Thyroid gland (tissue), 4 donors: ENCODE data around the gene SENP2. TPM values are rescaled to one million over a fixed set of nuclear protein-coding genes. Genes with fewer than 3 reads are reported as not detected.

Experiments
- DNase-seq, 2 donors: peaks; one replicate each; pipeline ENCODE4 v3.0.0-alpha.2; 2019
- H3K27ac ChIP-seq, 3 donors: fragments of 200-600 bp; sonication (generic); 1 replicate in 2 of 3; 2 replicates in 1 of 3; pipeline ENCODE4 v1.5.1; 2016 to 2019; ENCODE audit warnings: mild to moderate bottlenecking in 1 of 3, moderate library complexity in 1 of 3
- H3K27me3 ChIP-seq: fragments of 200-600 bp; sonication (generic); one replicate; pipeline ENCODE4 v1.5.1; 2019
- H3K36me3 ChIP-seq, 2 donors: fragments of 200-600 bp; sonication (generic); one replicate each; pipeline ENCODE4 v1.5.1; 2016 to 2019
- H3K4me1 ChIP-seq, 2 donors: fragments of 200-600 bp; sonication (generic); one replicate each; pipeline ENCODE4 v1.5.1; 2017 to 2019
- H3K4me3 ChIP-seq, 3 donors: fragments of 200-600 bp; sonication (generic); replicated peaks in 1 of 3; 1 replicate in 2 of 3; 2 replicates in 1 of 3; pipeline ENCODE4 v1.5.1; 2016; ENCODE audit warnings: mild to moderate bottlenecking in 1 of 3
- H3K9me3 ChIP-seq: fragments of 200-600 bp; sonication (generic); one replicate; pipeline ENCODE4 v1.5.1; 2017
- POLR2A ChIP-seq, 2 donors: fragments of 450-650 bp; IDR thresholded peaks; one replicate each; pipeline ENCODE4 v1.6.1; 2017; ENCODE audit warnings: antibody characterized with exemption in 2 of 2, mild to moderate bottlenecking in 2 of 2, moderate library complexity in 1 of 2
- WGBS, 2 donors: methylation state at CpG; one replicate each; pipeline ENCODE4 v1.1.5; 2017; 5-methylcytosine and 5-hydroxymethylcytosine counted together
- intact Hi-C: fragments of 100-400 bp; cut with DNase I; formaldehyde crosslinking; loops from one replicate; pipeline ENCODE4 v1.15.1; 2023
- total RNA-seq, 4 donors: library from RNA; depleted of rRNA; stranded (reverse); fragments of >200 nt; gene quantifications; one replicate each; pipeline ENCODE4 v1.2.3, GENCODE V29; 2016
- TF ChIP-seq, protein P1 (sequence below), 6 experiments: fragments of 200-600 bp in 3 of 6; fragments of 450-650 bp in 3 of 6; sonication (generic) in 3 of 6; IDR thresholded peaks; one replicate each; pipeline ENCODE4 v1.5.1; 2016 to 2019; ENCODE audit warnings: antibody characterized with exemption in 6 of 6, mild to moderate bottlenecking in 2 of 6, inconsistent platforms in 1 of 6, moderate library complexity in 1 of 6

The SENP2 gene
- total RNA-seq, 4 donors from 2014 or later: 34.0 to 82.9 (median 39.6) TPM

DNA sequence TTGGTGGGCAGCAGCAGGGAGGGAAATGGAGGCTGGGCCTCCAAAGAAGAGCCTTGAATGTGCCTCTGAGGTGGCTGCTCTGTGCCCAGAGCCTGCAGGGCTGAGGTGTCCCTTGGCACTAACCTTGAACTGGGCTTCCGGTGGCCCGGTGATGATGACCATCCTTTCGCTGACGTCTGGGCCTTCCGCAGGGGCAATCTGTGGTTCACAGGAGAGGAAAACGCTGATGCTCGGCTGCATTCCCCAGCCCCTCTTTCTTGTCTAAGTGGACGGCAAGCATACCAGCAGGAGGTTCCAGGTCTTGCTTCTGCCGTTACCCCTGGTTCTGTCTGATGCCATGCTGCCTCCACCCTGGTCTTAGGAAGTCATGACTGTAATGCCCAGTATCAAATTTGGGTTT, 65.9 kb downstream of the SENP2 start:
- Histone ChIP-seq H3K36me3 (peaks cover 0 to 2% of the 10 kb centered on the region in 2 donors), H3K27ac (no peak overlapping the region), H3K4me1 (peaks cover 0 to 4% of the 10 kb centered on the region in 2 donors), H3K9me3 (no peaks in the 10 kb centered on the region), H3K4me3 (no peak overlapping the region), H3K27me3 (no peaks in the 10 kb centered on the region)
- intact Hi-C loops: no loop called here
- TF ChIP-seq, protein P1, sequence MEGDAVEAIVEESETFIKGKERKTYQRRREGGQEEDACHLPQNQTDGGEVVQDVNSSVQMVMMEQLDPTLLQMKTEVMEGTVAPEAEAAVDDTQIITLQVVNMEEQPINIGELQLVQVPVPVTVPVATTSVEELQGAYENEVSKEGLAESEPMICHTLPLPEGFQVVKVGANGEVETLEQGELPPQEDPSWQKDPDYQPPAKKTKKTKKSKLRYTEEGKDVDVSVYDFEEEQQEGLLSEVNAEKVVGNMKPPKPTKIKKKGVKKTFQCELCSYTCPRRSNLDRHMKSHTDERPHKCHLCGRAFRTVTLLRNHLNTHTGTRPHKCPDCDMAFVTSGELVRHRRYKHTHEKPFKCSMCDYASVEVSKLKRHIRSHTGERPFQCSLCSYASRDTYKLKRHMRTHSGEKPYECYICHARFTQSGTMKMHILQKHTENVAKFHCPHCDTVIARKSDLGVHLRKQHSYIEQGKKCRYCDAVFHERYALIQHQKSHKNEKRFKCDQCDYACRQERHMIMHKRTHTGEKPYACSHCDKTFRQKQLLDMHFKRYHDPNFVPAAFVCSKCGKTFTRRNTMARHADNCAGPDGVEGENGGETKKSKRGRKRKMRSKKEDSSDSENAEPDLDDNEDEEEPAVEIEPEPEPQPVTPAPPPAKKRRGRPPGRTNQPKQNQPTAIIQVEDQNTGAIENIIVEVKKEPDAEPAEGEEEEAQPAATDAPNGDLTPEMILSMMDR (IDR thresholded peaks at IDR 0.05): no peak
- 92 to 96% methylated on average over 9 of the region's 9 CpGs for WGBS, 2 donors
- no peak for DNase-seq

DNA sequence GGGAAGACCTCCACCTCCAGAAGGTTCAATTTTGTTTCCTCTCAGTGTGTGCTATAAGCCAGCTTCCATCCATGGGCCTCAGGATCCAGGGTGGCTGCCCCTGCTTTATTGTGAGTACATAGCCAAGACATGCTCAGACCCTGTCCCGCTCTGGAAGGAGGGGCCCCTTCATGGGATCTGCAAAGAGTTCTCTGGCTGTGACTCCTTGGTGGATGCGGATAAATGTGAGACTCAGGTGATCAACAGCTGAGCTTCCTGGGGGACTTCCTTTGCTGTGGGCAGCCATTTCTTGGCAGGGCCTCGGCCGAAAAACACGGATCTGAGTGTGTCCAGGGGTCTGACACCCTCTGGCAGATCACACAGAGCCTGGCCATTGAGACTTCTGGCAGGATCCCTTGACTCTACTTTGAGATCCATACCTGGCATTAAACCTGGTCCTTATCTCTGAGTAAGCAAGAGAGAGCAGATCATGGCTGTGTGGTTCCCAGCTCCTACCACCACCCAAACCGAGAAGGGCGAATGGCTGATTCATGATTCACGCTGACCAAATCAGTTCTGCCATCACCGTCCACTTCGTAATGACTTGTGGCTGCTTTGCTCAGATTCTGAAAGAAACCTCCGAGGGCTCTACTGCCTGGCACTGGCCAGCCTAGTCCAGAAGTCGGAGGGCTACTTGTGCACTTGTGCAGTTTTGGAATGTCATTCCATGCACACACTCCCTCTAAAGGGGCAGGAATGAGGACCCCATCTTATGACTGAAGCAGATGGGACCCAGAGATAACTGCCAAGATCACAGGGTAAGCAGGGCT, 68.1 kb downstream of the SENP2 start:
- no peaks in the 10 kb centered on the region for H3K9me3 ChIP-seq
- H3K27me3 ChIP-seq: no peaks in the 10 kb centered on the region
- peaks cover 0 to 2% of the 10 kb centered on the region in 2 donors for H3K36me3 ChIP-seq
- TF ChIP-seq, protein P1 (IDR thresholded peaks at IDR 0.05): no peak
- TF ChIP-seq POLR2A (IDR thresholded peaks at IDR 0.05): no peak
- peaks cover 0 to 6% of the 10 kb centered on the region in 2 donors for H3K4me1 ChIP-seq
- intact Hi-C loops: no loop called here
- no peak overlapping the region for H3K27ac ChIP-seq
- DNase-seq: no peak
- no peak overlapping the region for H3K4me3 ChIP-seq
- 97% methylated on average over 12 of the region's 12 CpGs for WGBS, 2 donors

DNA sequence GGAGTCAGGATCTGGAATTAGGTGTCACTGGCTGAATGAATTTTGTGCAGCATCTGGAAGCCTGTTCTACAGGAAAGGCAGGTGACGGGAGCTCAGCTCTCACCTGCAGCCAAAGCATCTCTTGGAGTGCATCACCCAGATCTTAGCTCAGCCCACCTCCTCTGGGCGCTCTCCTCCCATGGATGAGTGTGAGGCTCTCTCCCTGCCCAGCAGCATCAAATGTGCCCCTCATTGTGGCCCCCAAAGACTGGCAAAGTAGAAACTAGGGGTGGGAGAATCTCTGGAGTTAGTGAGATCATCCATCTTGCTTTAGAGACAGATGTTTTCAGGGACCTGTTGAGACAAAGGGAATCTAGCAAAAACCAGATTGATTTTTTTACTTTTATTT, 68.7 kb downstream of the SENP2 start:
- 78 to 91% methylated on average over 2 of the region's 2 CpGs for WGBS, 2 donors
- H3K27ac ChIP-seq: no peak overlapping the region
- no peak overlapping the region for H3K4me3 ChIP-seq
- peaks cover 0 to 12% of the 10 kb centered on the region in 2 donors for H3K4me1 ChIP-seq
- no peaks in the 10 kb centered on the region for H3K27me3 ChIP-seq
- TF ChIP-seq POLR2A (IDR thresholded peaks at IDR 0.05): no peak
- TF ChIP-seq, protein P1 (IDR thresholded peaks at IDR 0.05): no peak
- no peak for DNase-seq
- H3K9me3 ChIP-seq: no peaks in the 10 kb centered on the region
- H3K36me3 ChIP-seq: peaks cover 0 to 2% of the 10 kb centered on the region in 2 donors
- intact Hi-C loops: no loop called here

DNA sequence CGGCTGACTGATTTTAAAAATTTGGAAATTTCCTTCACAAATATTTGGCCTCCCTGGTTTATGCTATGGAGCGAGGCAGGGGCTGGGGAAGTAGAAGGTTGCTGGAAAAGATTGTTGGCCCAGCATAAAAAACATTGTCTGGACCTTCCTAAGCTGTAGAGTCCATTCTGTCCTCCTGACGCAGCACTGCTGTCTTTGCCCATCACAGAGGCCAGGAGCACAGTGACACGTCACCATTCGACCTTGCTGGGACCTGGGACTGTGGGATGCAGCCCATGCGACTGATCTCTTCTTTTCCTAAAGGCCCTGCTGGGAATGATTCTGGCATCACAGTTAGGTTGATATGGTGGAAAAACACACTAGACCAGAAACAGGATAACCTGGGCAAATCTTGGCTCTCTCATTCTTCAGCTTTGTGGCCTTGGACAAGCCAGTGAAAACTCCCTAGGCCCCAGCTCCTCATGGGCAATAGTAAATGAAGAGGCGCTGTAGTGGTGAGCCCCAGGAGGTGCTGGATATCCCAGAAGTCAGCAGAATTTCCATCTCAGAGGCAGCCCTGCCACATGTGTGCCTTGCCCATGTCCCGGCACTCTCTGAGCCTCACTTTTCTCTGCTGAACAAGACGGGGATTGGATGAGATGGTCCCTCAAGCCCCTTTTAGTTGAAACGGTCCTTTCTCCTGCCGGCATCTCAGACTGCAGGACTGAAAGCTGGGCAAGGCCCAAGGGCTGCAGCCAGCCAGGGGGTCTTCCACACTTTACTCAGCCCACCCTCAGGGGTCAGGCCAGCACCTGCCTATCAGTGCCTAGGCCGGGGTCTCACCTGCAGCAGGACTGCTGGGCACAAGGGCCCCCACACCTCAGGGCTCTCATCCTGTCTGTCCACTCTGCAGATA, 69.6 kb downstream of the SENP2 start:
- WGBS, 2 donors: 94 to 95% methylated on average over 11 to 12 of the region's 12 CpGs
- peaks cover 0 to 19% of the 10 kb centered on the region in 2 donors for H3K4me1 ChIP-seq

More for the DNA sequence above, 69.6 kb downstream of the SENP2 start:
- H3K4me3 ChIP-seq: no peak overlapping the region
- TF ChIP-seq, protein P1 (IDR thresholded peaks at IDR 0.05): no peak
- TF ChIP-seq POLR2A (IDR thresholded peaks at IDR 0.05): no peak
- H3K27ac ChIP-seq: peak overlapping the region in 2 of 3 donors; percentile 73 to 78
- H3K27me3 ChIP-seq: no peaks in the 10 kb centered on the region
- peaks cover 0 to 2% of the 10 kb centered on the region in 2 donors for H3K36me3 ChIP-seq
- intact Hi-C loops: no loop called here
- H3K9me3 ChIP-seq: no peaks in the 10 kb centered on the region
- DNase-seq: no peak
